C1 segment of cervical spinal cord (tissue), 14 donors: Measurements from ENCODE around the gene DZIP1.
"Not testable (repeated sequence)": the region's sequence is repeated elsewhere in the genome, so short reads cannot be mapped to it uniquely, and the experiment has no call there.

ENCODE experiments used
- DNase-seq, 14 donors: peaks; one replicate each; lab custom pipeline; 2025; lab: John Stamatoyannopoulos, UW

DZIP1 gene

GRCh38 chr13:95644601-95645052 lies at the start of gene DZIP1:
DZIP1 (minus strand) TSS chr13:95644706; CDS start chr13:95642029, 2,677 bp downstream.
- peak in 13 of 14 donors; percentile 6 to 81 (median 42) for DNase-seq

- not testable (repeated sequence) for DNase-seq
Observed at GRCh38 chr13:95690986-95691385, 46.5 kb upstream of the DZIP1 start.

- no peak for DNase-seq
Observed at GRCh38 chr13:95689582-95689926, 45.0 kb upstream of the DZIP1 start.

- DNase-seq = not testable (repeated sequence)
Observed at GRCh38 chr13:95684960-95685359, 40.5 kb upstream of the DZIP1 start.

GRCh38 chr13:95684418-95684817 lies 39.9 kb upstream of the DZIP1 start:
- DNase-seq = no peak

- no peak for DNase-seq
Observed at GRCh38 chr13:95679722-95680121, 35.2 kb upstream of the DZIP1 start.

GRCh38 chr13:95678967-95679366 lies 34.5 kb upstream of the DZIP1 start:
- DNase-seq = no peak

GRCh38 chr13:95677564-95678266 lies 33.2 kb upstream of the DZIP1 start:
- DNase-seq = peak in 3 of 14 donors; percentile 7 to 71 (median 52)

- peak; percentile 79 to 98 (median 96) for DNase-seq
Observed at GRCh38 chr13:95676762-95677563, 32.5 kb upstream of the DZIP1 start, which contains the start of gene DNAJC3. DNAJC3 (plus strand) TSS chr13:95677139; CDS start chr13:95677256, 117 bp downstream.

- DNase-seq = peak in 1 of 14 donors; percentile 26
Observed at GRCh38 chr13:95676105-95676761, 31.7 kb upstream of the DZIP1 start.

GRCh38 chr13:95671597-95671996 lies 27.1 kb upstream of the DZIP1 start:
- DNase-seq = no peak

- not testable (repeated sequence) for DNase-seq
Observed at GRCh38 chr13:95667235-95667634, 22.7 kb upstream of the DZIP1 start.

- DNase-seq = no peak
Observed at GRCh38 chr13:95660981-95661581, 16.6 kb upstream of the DZIP1 start.

- no peak for DNase-seq
Observed at GRCh38 chr13:95659500-95659899, 15.0 kb upstream of the DZIP1 start.

GRCh38 chr13:95656386-95657015 lies 12.0 kb upstream of the DZIP1 start:
- no peak for DNase-seq

GRCh38 chr13:95652821-95653220 lies 8.3 kb upstream of the DZIP1 start:
- no peak for DNase-seq

- no peak for DNase-seq
Observed at GRCh38 chr13:95652244-95652764, 7.8 kb upstream of the DZIP1 start.

GRCh38 chr13:95650696-95651095 lies 6.2 kb upstream of the DZIP1 start:
- no peak for DNase-seq

GRCh38 chr13:95647321-95647720 lies 2.8 kb upstream of the DZIP1 start:
- no peak for DNase-seq

GRCh38 chr13:95643936-95644598 lies 439 bp downstream of the DZIP1 start:
- DNase-seq = peak in 8 of 14 donors; percentile 6 to 64 (median 43)
